ENCODE measurements around the gene CDH12. TPM values are rescaled to one million over a fixed set of nuclear protein-coding genes. Genes with fewer than 3 reads are reported as not detected.

CDH12 gene
- total and polyA plus RNA-seq, 2 donors (not counting 3 experiments of a cell fraction or from before 2014, with no cell fraction given), result 0.03 TPM; not detected in 1

GRCh38 chr5:22631683-22632082 lies 221.5 kb downstream of the CDH12 start:
- Histone ChIP-seq H3K27ac (ENCODE audit: insufficient read depth, low read depth, low read length) (no peak overlapping the region), H3K4me2 (ENCODE audit: insufficient read depth, low read length) (no peak overlapping the region), H3K4me1 (ENCODE audit: control insufficient read depth, extremely low read depth, insufficient read depth, low read length) (no peaks in the 10 kb centered on the region), H3K79me2 (ENCODE audit: control insufficient read depth, insufficient read depth, low read length) (no peaks in the 10 kb centered on the region), H3K9me1 (replicated peaks; ENCODE audit: control insufficient read depth, extremely low read depth, insufficient read depth, low read length) (no peaks in the 10 kb centered on the region), H3K4me3 (replicated peaks in 1 of 3; ENCODE audit: insufficient read depth in 1 of 3, low read depth in 1 of 3, low read length in 3 of 3) (no peak overlapping the region), H3K9me3 (replicated peaks; ENCODE audit: control insufficient read depth, insufficient read depth, low read length) (no peaks in the 10 kb centered on the region), H2AFZ (ENCODE audit: low read depth, low read length) (no peak overlapping the region), H4K20me1 (replicated peaks; ENCODE audit: control insufficient read depth, extremely low read depth, insufficient read depth, low read length) (no peaks in the 10 kb centered on the region), H3K36me3 (ENCODE audit: control insufficient read depth in 2 of 2, extremely low read depth in 1 of 2, insufficient read depth in 2 of 2, low read length in 2 of 2) (no peaks in the 10 kb centered on the region), H3K27me3 (ENCODE audit: control insufficient read depth in 2 of 2, insufficient read depth in 2 of 2, low read length in 2 of 2) (no peaks in the 10 kb centered on the region), H3K9ac (replicated peaks; ENCODE audit: extremely low read depth, insufficient read depth, low read length) (no peak overlapping the region)
- DNase-seq (ENCODE audit: low read depth, low spot score), result no peak
- TF ChIP-seq JUN (IDR thresholded peaks at IDR 0.05; ENCODE audit: borderline replicate concordance, insufficient read depth, insufficient read length, low read depth), result no peak
- TF ChIP-seq POLR2A (IDR thresholded peaks at IDR 0.05; ENCODE audit: low read depth, low read length), result no peak
- no peak for TF ChIP-seq MYC (IDR thresholded peaks at IDR 0.05; ENCODE audit: low read depth, low read length)
- TF ChIP-seq FOS (IDR thresholded peaks at IDR 0.05; ENCODE audit: borderline replicate concordance, insufficient read depth, low read length), result no peak
- TF ChIP-seq CTCF (IDR thresholded peaks at IDR 0.05; ENCODE audit: extremely low read depth in 1 of 2, insufficient read depth in 1 of 2, low read depth in 1 of 2, low read length in 2 of 2), result no peak
- TF ChIP-seq GATA2 (IDR thresholded peaks at IDR 0.05; ENCODE audit: insufficient read depth, insufficient read length, low read depth, low read length), result no peak
- TF ChIP-seq EZH2 (IDR thresholded peaks at IDR 0.05; ENCODE audit: borderline replicate concordance, low read depth, low read length, severe bottlenecking), result no peak
- no peak for TF ChIP-seq POLR2AphosphoS5 (IDR thresholded peaks at IDR 0.05; ENCODE audit: insufficient read depth, low read depth, low read length)
- no peak for TF ChIP-seq MAX (IDR thresholded peaks at IDR 0.05; ENCODE audit: insufficient read depth, insufficient read length)
- ChIA-PET CTCF (no interaction called here), POLR2A (no interaction called here)
- intact Hi-C loops (cut with micrococcal nuclease), result no loop called here
- dilution Hi-C loops (cut with MboI; ENCODE audit: extremely low pct_ligation_motif_present, low sequenced_read_pairs), result no loop called here
- no peak for FAIRE-seq
- no TSS peak for BruUV-seq (replicated peaks)

All from endothelial cell of umbilical vein (primary cell).